Epithelial cell of prostate (primary cell): ENCODE results near the gene PIK3R4.

Source experiments
- DNase-seq: peaks from one replicate; pipeline ENCODE4 v3.0.0-alpha.2; 2011; ENCODE audit warnings: low read depth, low spot score
- H3K27ac ChIP-seq: fragments of 450-650 bp; 2 replicates; pipeline ENCODE4 v1.5.1; 2017; ENCODE audit warnings: mild to moderate bottlenecking

The PIK3R4 gene

DNA sequence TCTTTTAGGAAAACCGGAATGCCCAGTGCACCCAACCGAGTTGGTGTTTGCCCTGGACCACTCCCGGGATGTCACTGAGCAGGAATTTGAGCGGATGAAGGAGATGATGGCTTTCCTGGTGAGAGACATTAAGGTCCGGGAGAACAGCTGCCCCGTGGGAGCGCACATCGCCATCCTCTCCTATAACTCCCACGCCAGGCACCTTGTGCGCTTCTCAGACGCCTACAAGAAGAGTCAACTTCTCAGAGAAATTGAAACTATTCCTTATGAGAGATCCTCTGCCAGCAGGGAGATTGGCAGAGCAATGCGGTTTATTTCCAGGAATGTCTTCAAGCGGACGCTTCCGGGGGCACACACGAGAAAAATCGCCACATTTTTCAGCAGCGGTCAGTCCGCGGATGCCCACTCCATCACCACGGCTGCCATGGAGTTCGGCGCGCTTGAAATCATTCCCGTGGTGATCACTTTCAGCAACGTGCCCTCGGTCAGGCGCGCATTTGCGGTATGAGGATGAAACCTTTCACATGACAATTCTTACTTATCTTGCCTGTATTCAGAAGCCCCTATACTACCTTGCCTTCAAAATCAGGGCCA, 97.5 kb downstream of the PIK3R4 start:
- no peak overlapping the region for H3K27ac ChIP-seq

DNA sequence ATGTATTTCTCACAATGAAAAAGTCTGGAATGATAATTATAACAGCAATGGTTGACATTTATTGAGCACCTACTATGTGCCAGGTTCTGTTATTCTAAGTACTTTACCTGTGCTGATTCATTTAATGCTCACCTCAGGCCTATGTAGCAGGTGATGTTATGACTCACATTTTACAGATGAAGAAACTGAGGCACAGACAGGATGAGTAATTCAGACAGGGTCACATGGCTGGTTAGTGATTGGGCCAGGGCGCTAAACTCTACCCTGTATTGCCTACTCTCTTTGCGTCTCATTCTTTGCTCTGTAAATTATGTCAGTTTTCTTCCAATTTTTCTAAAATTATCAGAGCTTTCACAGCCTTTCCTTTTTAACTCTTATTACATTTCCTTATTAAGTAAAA, 98.3 kb downstream of the PIK3R4 start:
- H3K27ac ChIP-seq: no peak overlapping the region
- no peak for DNase-seq

More for the DNA sequence above, 97.5 kb downstream of the PIK3R4 start:
- no peak for DNase-seq

DNA sequence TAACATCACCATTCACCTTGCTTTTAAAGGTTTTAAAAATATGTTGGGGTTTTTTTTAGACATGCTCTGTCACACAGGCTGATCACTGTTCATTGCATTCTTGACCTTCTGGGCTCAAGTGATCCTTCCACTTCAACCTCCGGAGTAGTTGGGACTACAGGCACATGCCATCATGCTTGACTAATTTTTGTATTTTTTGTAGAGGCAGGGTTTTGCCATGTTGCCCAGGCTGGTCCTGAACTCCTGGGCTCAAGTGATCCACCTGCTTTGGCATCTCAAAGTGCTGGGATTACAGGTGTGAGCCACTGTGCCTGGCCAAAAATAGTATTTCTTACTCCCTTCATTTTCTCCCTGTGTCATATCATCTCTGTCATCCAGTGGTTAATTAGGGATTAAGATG, 101.4 kb downstream of the PIK3R4 start:
- H3K27ac ChIP-seq: no peak overlapping the region
- DNase-seq: no peak

DNA sequence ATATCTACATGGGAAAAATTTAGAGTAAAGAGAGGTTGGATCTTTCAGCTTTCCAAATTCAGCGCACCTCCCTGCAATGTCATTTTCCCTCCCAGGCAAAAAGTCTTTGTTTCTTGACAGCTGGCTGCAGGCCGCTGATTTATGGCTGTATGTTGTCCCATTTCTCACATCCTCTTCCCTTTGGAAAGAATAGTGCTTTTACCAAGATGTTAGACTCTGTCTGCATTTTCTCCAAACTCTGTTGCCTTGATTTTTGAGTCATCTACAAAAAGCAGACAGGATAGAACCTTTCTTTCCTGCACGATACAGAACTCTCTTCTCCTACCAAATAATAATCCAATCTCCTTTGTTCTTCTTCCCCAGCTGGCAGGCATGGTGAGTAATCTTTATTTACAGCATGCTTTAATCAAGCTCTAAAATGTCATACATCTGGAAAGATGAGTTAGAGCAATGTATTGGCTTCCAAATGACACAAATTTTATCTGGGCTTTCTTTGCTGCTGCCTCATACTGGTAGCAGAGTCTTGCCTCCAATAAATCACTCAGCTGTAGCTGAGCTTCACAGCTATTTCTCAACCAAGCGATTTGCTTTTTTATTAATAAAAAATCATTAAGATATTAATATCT, 101.9 kb downstream of the PIK3R4 start:
- H3K27ac ChIP-seq: no peak overlapping the region
- no peak for DNase-seq

DNA sequence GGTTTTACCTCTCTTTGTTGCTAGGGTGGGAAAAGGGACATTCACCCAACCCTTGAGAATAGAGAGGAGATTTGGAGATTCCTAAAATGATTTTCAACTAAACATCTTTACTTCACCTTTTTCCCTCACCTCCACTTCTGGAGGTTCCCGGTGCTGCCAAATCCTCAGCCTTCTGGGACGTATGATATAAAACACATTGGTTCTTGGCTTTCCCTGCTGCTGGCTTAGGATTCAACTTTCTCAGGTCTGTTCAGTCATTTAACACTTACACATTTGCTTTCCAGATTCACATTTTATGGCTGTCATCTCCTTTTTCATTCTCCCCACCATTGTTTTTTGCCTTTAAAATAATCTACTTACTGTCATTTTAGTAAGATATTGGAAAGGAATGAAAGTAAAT, 106.6 kb downstream of the PIK3R4 start:
- no peak for DNase-seq
- H3K27ac ChIP-seq: no peak overlapping the region

DNA sequence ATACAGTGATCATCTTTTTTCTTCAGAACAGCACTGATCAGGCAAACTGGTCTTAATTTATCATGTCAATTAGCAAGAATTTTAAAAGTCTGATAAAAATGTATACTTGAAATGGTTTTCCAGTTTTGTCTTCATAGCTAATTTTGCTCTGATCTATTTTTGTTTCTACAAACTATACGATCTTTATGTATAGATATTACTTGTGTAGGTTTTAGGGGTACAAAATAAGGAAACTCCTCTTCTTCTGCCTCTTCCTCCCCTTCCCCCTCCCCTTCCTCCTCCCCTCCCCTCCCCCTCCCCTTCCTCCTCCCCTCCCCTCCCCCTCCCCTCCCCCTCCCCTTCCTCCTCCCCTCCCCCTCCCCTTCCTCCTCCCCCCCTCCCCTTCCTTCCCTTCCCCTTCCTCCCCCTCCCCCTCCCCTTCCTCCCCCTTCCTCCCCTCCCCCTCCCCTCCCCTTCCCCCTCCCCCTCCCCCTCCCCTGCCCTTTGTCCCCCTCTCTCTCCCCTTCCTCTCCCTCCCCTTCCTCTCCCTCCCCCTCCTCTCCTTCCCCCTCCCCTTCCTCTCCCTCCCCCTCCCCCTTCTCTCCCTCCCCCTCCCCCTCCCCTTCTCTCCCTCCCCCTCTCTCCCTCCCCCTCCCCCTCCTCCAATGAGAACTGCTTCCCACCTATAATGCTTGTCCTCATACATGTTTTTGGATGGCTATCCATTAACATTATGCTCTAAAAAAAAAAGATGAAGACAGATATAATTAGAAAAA, 110.0 kb downstream of the PIK3R4 start:
- DNase-seq: no peak

DNA sequence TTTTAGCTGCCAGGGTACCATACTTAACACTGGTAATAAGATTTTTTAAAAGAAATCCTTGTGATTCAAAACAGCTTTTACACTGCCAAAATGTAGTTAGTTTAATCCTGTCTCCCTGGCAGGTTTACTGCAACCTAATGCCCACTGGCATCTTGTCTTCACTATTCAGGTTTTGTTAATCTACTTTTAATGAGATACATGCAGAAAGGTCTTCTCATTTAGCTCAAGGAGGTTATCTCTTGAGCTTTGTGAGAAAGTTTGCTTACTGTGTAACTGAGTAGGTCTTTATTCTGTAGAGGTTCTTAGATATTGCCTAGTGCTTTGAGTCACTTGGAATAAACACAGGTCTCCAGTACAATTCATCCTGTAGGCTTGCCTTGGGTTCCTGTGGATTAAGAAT, 110.7 kb downstream of the PIK3R4 start:
- no peak overlapping the region for H3K27ac ChIP-seq
- no peak for DNase-seq

More for the DNA sequence above, 110.0 kb downstream of the PIK3R4 start:
- H3K27ac ChIP-seq: no peak overlapping the region

DNA sequence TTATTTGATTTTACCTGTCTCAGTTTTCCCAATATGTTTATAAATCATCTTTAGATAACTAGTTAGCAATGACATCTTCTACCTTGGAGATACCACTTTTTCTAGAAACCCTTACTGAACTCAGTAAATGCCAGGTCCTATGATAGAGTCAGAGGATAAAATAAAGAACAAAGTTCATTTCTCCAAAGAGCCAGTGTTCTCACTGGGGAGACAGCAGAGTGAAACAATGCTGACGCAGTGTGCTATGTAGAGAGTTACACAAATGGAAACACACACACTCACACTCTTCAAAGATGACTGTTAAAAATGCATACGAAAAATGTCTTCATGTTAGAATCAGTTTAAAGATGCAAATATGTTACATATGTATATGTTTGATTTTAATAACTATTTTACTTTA, 111.3 kb downstream of the PIK3R4 start:
- H3K27ac ChIP-seq: no peak overlapping the region
- no peak for DNase-seq
